ENCODE measurements around the gene LRRC47.

DNA sequence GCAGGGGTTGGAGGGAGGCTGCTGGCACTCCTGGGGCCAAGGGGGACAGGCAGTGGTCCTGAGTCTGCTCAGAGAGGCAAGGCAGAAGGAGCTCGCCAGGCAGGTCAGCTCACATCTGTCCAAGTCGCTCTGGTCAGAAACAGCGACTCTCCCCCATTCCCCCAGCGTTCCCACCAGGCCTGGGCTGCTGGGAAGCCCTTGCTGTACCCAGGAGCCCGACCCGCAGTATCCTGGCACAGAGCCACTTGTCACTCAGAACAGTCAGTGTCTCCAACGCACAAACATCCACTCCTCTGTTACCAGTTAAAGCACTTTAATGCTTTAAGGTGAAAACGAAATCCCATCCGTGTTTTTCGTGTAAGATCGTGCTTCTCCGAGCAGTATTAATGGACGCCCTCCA lies 60.6 kb downstream of the LRRC47 start:
- TF ChIP-seq, protein P1, sequence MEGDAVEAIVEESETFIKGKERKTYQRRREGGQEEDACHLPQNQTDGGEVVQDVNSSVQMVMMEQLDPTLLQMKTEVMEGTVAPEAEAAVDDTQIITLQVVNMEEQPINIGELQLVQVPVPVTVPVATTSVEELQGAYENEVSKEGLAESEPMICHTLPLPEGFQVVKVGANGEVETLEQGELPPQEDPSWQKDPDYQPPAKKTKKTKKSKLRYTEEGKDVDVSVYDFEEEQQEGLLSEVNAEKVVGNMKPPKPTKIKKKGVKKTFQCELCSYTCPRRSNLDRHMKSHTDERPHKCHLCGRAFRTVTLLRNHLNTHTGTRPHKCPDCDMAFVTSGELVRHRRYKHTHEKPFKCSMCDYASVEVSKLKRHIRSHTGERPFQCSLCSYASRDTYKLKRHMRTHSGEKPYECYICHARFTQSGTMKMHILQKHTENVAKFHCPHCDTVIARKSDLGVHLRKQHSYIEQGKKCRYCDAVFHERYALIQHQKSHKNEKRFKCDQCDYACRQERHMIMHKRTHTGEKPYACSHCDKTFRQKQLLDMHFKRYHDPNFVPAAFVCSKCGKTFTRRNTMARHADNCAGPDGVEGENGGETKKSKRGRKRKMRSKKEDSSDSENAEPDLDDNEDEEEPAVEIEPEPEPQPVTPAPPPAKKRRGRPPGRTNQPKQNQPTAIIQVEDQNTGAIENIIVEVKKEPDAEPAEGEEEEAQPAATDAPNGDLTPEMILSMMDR (IDR thresholded peaks at IDR 0.05) = no peak
- no peak for TF ChIP-seq ZFX (IDR thresholded peaks at IDR 0.05; ENCODE audit: borderline replicate concordance)

Measured in 22Rv1 (cell line).